SK-N-SH (cell line): ENCODE results near the gene NSDHL. TPM values are rescaled to one million over a fixed set of nuclear protein-coding genes. Genes with fewer than 3 reads are reported as not detected.

Source experiments
- CTCF ChIA-PET: fragments of 300-600, 350-600 bp; formaldehyde crosslinking; extraction: SDS; loops from one replicate; lab custom pipeline; 2021; lab: Yijun Ruan, JAX
- POLR2A ChIA-PET: fragments of 350-600 bp; sonication (Branson Sonifier 250); formaldehyde crosslinking; extraction: SDS; loops from one replicate; lab custom pipeline; 2020; ENCODE audit warnings: antibody characterized with exemption, inconsistent platforms; lab: Yijun Ruan, JAX
- DNase-seq: peaks from one replicate; pipeline ENCODE4 v3.0.0; 2012
- H2AFZ ChIP-seq: fragments of 200-600 bp; sonication (generic); 2 replicates; pipeline ENCODE4 v1.8.1; 2016; ENCODE audit warnings: antibody characterized with exemption, mild to moderate bottlenecking, low read depth
- H3F3A ChIP-seq: fragments of 200-600 bp; sonication (generic); replicated peaks from 2 replicates; pipeline ENCODE3; 2016; ENCODE audit warnings: antibody characterized with exemption, mild to moderate bottlenecking; ENCODE audit not compliant: insufficient read depth
- H3K27ac ChIP-seq, 2 experiments: fragments of 200-500 bp in 1 of 2; fragments of 200-600 bp in 1 of 2; sonication (Bioruptor generic) in 1 of 2; sonication (generic), shearing (Covaris generic) in 1 of 2; 2 replicates each; pipeline versions ENCODE4 v1.5.1 to v1.6.1; 2014 to 2016; ENCODE audit warnings: low read depth in 2 of 2, inconsistent platforms in 1 of 2, low read length in 1 of 2, mild to moderate bottlenecking in 1 of 2, mixed read lengths in 1 of 2
- H3K27me3 ChIP-seq: fragments of 200-600 bp; sonication (generic), shearing (Covaris generic); 2 replicates; pipeline ENCODE4 v1.6.1; 2016; ENCODE audit warnings: mixed run types; ENCODE audit not compliant: insufficient read depth
- H3K36me3 ChIP-seq, 2 experiments: fragments of 200-500 bp in 1 of 2; fragments of 200-600 bp in 1 of 2; sonication (Bioruptor generic) in 1 of 2; sonication (generic) in 1 of 2; replicated peaks in 1 of 2; 2 replicates each; pipeline versions ENCODE3 to v1.5.1; 2014 to 2016; ENCODE audit warnings: low read length in 1 of 2, mild to moderate bottlenecking in 1 of 2; ENCODE audit not compliant: insufficient read depth in 2 of 2, control insufficient read depth in 1 of 2
- H3K4me1 ChIP-seq, 2 experiments: fragments of 200-500 bp in 1 of 2; fragments of 200-600 bp in 1 of 2; sonication (Bioruptor generic) in 1 of 2; sonication (generic), shearing (Covaris generic) in 1 of 2; 2 replicates each; pipeline versions ENCODE4 v1.5.1 to v1.6.1; 2014 to 2016; ENCODE audit warnings: low read depth in 1 of 2, low read length in 1 of 2, mixed run types in 1 of 2; ENCODE audit not compliant: insufficient read depth in 2 of 2, control insufficient read depth in 1 of 2
- H3K4me2 ChIP-seq: fragments of 200-600 bp; sonication (generic), shearing (Covaris generic); 2 replicates; pipeline ENCODE4 v1.6.1; 2017; ENCODE audit warnings: mixed run types
- H3K4me3 ChIP-seq, 2 experiments: fragments of 200-500 bp in 1 of 2; fragments of 200-600 bp in 1 of 2; sonication (Bioruptor generic) in 1 of 2; sonication (generic), shearing (Covaris generic) in 1 of 2; 2 replicates each; pipeline versions ENCODE4 v1.5.1 to v1.8.1; 2014 to 2016; ENCODE audit warnings: low read depth in 2 of 2, inconsistent platforms in 1 of 2, low read length in 1 of 2, mild to moderate bottlenecking in 1 of 2, mixed read lengths in 1 of 2, moderate library complexity in 1 of 2
- H3K79me2 ChIP-seq: fragments of 200-600 bp; sonication (generic); 2 replicates; pipeline ENCODE4 v1.8.1; 2017; ENCODE audit warnings: mild to moderate bottlenecking; ENCODE audit not compliant: insufficient read depth
- H3K9ac ChIP-seq: fragments of 200-600 bp; sonication (generic); 2 replicates; pipeline ENCODE4 v1.6.1; 2017; ENCODE audit warnings: mixed run types
- H3K9me2 ChIP-seq: fragments of 200-600 bp; sonication (generic); 2 replicates; pipeline ENCODE4 v1.6.1; 2017; ENCODE audit warnings: mixed run types
- H3K9me3 ChIP-seq: fragments of 200-600 bp; sonication (generic); 2 replicates; pipeline ENCODE4 v1.6.1; 2017; ENCODE audit warnings: mixed run types, mild to moderate bottlenecking, moderate library complexity
- H4K20me1 ChIP-seq: fragments of 200-600 bp; sonication (generic); 2 replicates; pipeline ENCODE4 v1.6.1; 2017; ENCODE audit warnings: mild to moderate bottlenecking, mixed run types; ENCODE audit not compliant: insufficient read depth
- CHD2 ChIP-seq: fragments of 150-350 bp; IDR thresholded peaks from 2 replicates; pipeline ENCODE4 v1.6.1; 2018; ENCODE audit warnings: low read length; ENCODE audit not compliant: partially characterized antibody
- EP300 ChIP-seq, 2 experiments: IDR thresholded peaks; 2 replicates each; pipeline versions ENCODE4 v1.4.0 to v1.6.1; 2012; ENCODE audit warnings: borderline replicate concordance in 1 of 2, low read depth in 1 of 2, low read length in 1 of 2
- EZH2phosphoT487 ChIP-seq: fragments of 200-600 bp; sonication (generic); IDR thresholded peaks from 2 replicates; pipeline ENCODE4 v1.6.1; 2017; ENCODE audit warnings: low read depth, mixed run types, mild to moderate bottlenecking, antibody characterized with exemption, moderate library complexity, borderline replicate concordance
- FOXM1 ChIP-seq: IDR thresholded peaks from 2 replicates; pipeline ENCODE4 v1.4.0; 2012; ENCODE audit warnings: low read depth, mild to moderate bottlenecking
- GABPA ChIP-seq: IDR thresholded peaks from 2 replicates; pipeline ENCODE4 v1.4.0; 2012; ENCODE audit warnings: low read depth, mild to moderate bottlenecking
- GATA2 ChIP-seq: sonication (generic); formaldehyde crosslinking; IDR thresholded peaks from 2 replicates; pipeline ENCODE4 v1.5.0; 2020; ENCODE audit warnings: mild to moderate bottlenecking, missing genetic modification reagents
- IRF3 ChIP-seq: fragments of 150-350 bp; IDR thresholded peaks from 2 replicates; pipeline ENCODE4 v1.6.1; 2016; ENCODE audit warnings: mild to moderate bottlenecking, low read depth, low read length
- JUND ChIP-seq: IDR thresholded peaks from 2 replicates; pipeline ENCODE4 v1.4.0; 2012
- MEF2A ChIP-seq: IDR thresholded peaks from 2 replicates; pipeline ENCODE4 v1.4.0; 2012; ENCODE audit warnings: low read depth, borderline replicate concordance
- MXI1 ChIP-seq: IDR thresholded peaks from 2 replicates; pipeline ENCODE4 v1.6.1; 2012; ENCODE audit warnings: mild to moderate bottlenecking, low read depth, low read length, improper control_type of control experiment
- NFIC ChIP-seq: IDR thresholded peaks from 2 replicates; pipeline ENCODE4 v1.4.0; 2012; ENCODE audit warnings: borderline replicate concordance
- NRF1 ChIP-seq: IDR thresholded peaks from 2 replicates; pipeline ENCODE4 v1.6.1; 2012; ENCODE audit warnings: low read depth, mild to moderate bottlenecking, low read length
- POLR2AphosphoS5 ChIP-seq: IDR thresholded peaks from 2 replicates; pipeline ENCODE4 v1.6.1; 2012; ENCODE audit warnings: low read depth, low read length
- RAD21 ChIP-seq: IDR thresholded peaks from 2 replicates; pipeline ENCODE4 v1.6.1; 2012; ENCODE audit warnings: mild to moderate bottlenecking, low read length
- TAF1 ChIP-seq: IDR thresholded peaks from 2 replicates; pipeline ENCODE4 v1.6.1; 2012; ENCODE audit warnings: low read depth, mild to moderate bottlenecking, low read length, moderate library complexity, borderline replicate concordance
- TCF12 ChIP-seq: IDR thresholded peaks from 2 replicates; pipeline ENCODE4 v1.4.0; 2012
- TEAD4 ChIP-seq: IDR thresholded peaks from 2 replicates; pipeline ENCODE4 v1.4.0; 2012; ENCODE audit warnings: mild to moderate bottlenecking, borderline replicate concordance; ENCODE audit not compliant: insufficient read depth
- USF1 ChIP-seq: IDR thresholded peaks from 2 replicates; pipeline ENCODE4 v1.4.0; 2012; ENCODE audit warnings: low read depth, borderline replicate concordance
- YY1 ChIP-seq: IDR thresholded peaks from 2 replicates; pipeline ENCODE4 v1.4.0; 2012; ENCODE audit warnings: low read depth, mild to moderate bottlenecking
- WGBS: methylation state at CpG from one replicate; pipeline ENCODE4 v1.1.6; 2017; ENCODE audit warnings: low lambda C conversion rate; 5-methylcytosine and 5-hydroxymethylcytosine counted together
- polyA plus RNA-seq, 3 experiments: library from polyadenylated mRNA; depleted of rRNA; stranded (reverse); fragments of >200 nt; gene quantifications; 2 replicates each; pipeline ENCODE4 v1.2.3, GENCODE V29; 2012
- TF ChIP-seq, protein P1 (sequence below): fragments of 150-350 bp; IDR thresholded peaks from 2 replicates; pipeline ENCODE4 v1.6.1; 2017; ENCODE audit warnings: antibody characterized with exemption, low read length, low read depth, borderline replicate concordance
- TF ChIP-seq, protein P2 (sequence below): IDR thresholded peaks from 2 replicates; pipeline ENCODE4 v1.6.1; 2012; ENCODE audit warnings: mild to moderate bottlenecking, low read depth, low read length, moderate library complexity

The NSDHL gene
- polyA plus RNA-seq, 1 of the 3 experiments (the other 2 are of a cell fraction) = 24.8 TPM

DNA sequence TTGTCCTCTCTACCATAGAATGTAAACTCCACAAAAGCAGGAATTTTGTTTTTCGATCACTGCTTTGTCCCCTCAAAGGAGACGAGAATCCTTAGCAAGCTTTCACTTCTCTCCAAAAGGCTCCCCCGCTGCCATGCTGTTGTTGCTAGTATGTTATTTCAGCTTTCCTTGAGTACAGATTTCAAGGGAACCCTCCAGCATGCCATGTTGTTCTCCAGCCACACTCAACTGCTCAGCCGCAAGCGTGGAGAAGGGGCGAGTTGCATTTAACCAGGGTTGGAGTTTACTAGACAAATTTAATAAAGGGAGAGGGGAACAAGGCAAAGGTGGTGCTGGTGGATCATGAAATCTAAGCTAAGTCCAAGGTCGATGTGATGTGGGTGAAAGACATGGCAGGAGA lies 23.1 kb downstream of the NSDHL start:
- Histone ChIP-seq H3K9me2 (no peaks in the 10 kb centered on the region), H4K20me1 (no peaks in the 10 kb centered on the region), H3K27ac (no peak overlapping the region), H3K27me3 (no peaks in the 10 kb centered on the region), H3K9ac (no peak overlapping the region), H3K79me2 (no peaks in the 10 kb centered on the region), H2AFZ (no peak overlapping the region), H3K4me2 (no peak overlapping the region), H3K4me3 (no peak overlapping the region), H3K9me3 (no peaks in the 10 kb centered on the region), H3F3A (no peaks in the 10 kb centered on the region), H3K4me1 (no peaks in the 10 kb centered on the region), H3K36me3 (peaks cover 9 to 41% of the 10 kb centered on the region in 2 experiments)
- CTCF ChIA-PET = interaction anchor here (1.7 kb wide), 1 partner anchor 24 kb away, joined by 4 read pairs; the partner anchor contains the start of genes CETN2 and NSDHL
- DNase-seq = no peak
- POLR2A ChIA-PET = no interaction called here
- WGBS = 94% methylated on average over 7 of the region's 7 CpGs
- TF ChIP-seq EP300 (IDR thresholded peaks at IDR 0.05; ENCODE audit: borderline replicate concordance in 1 of 2, low read depth in 1 of 2, low read length in 1 of 2) (no peak), MXI1 (no peak), MEF2A (no peak), CHD2 (no peak), TEAD4 (no peak), GATA2 (CRISPR knock-in tag) (no peak)
- TF ChIP-seq, protein P1, sequence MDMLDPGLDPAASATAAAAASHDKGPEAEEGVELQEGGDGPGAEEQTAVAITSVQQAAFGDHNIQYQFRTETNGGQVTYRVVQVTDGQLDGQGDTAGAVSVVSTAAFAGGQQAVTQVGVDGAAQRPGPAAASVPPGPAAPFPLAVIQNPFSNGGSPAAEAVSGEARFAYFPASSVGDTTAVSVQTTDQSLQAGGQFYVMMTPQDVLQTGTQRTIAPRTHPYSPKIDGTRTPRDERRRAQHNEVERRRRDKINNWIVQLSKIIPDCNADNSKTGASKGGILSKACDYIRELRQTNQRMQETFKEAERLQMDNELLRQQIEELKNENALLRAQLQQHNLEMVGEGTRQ = no peak

GRCh38 chrX:152861116-152861515 lies 30.3 kb downstream of the NSDHL start:
- Histone ChIP-seq H3K4me2 (no peak overlapping the region), H3K36me3 (peaks cover 6 to 63% of the 10 kb centered on the region in 2 experiments), H4K20me1 (no peaks in the 10 kb centered on the region), H3K4me3 (no peak overlapping the region), H3K27me3 (no peaks in the 10 kb centered on the region), H3K9me2 (no peaks in the 10 kb centered on the region), H3K27ac (no peak overlapping the region), H3K79me2 (no peaks in the 10 kb centered on the region), H3F3A (no peaks in the 10 kb centered on the region), H3K4me1 (no peaks in the 10 kb centered on the region), H3K9ac (no peak overlapping the region), H2AFZ (no peak overlapping the region), H3K9me3 (no peaks in the 10 kb centered on the region)
- WGBS = 96% methylated on average over 3 of the region's 3 CpGs
- TF ChIP-seq TCF12 (no peak), FOXM1 (no peak), IRF3 (no peak), NRF1 (no peak), NFIC (no peak), YY1 (no peak), TAF1 (no peak), EZH2phosphoT487 (no peak), MEF2A (no peak), RAD21 (no peak), USF1 (no peak), POLR2AphosphoS5 (no peak), EP300 (IDR thresholded peaks at IDR 0.05; ENCODE audit: borderline replicate concordance in 1 of 2, low read depth in 1 of 2, low read length in 1 of 2) (no peak), CHD2 (no peak), JUND (no peak), GABPA (no peak)
- TF ChIP-seq, protein P2, sequence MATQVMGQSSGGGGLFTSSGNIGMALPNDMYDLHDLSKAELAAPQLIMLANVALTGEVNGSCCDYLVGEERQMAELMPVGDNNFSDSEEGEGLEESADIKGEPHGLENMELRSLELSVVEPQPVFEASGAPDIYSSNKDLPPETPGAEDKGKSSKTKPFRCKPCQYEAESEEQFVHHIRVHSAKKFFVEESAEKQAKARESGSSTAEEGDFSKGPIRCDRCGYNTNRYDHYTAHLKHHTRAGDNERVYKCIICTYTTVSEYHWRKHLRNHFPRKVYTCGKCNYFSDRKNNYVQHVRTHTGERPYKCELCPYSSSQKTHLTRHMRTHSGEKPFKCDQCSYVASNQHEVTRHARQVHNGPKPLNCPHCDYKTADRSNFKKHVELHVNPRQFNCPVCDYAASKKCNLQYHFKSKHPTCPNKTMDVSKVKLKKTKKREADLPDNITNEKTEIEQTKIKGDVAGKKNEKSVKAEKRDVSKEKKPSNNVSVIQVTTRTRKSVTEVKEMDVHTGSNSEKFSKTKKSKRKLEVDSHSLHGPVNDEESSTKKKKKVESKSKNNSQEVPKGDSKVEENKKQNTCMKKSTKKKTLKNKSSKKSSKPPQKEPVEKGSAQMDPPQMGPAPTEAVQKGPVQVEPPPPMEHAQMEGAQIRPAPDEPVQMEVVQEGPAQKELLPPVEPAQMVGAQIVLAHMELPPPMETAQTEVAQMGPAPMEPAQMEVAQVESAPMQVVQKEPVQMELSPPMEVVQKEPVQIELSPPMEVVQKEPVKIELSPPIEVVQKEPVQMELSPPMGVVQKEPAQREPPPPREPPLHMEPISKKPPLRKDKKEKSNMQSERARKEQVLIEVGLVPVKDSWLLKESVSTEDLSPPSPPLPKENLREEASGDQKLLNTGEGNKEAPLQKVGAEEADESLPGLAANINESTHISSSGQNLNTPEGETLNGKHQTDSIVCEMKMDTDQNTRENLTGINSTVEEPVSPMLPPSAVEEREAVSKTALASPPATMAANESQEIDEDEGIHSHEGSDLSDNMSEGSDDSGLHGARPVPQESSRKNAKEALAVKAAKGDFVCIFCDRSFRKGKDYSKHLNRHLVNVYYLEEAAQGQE = no peak
- no peak for DNase-seq
- CTCF ChIA-PET = no interaction called here
- POLR2A ChIA-PET = no interaction called here
